ENCODE measurements around the gene CCDC93. TPM values are rescaled to one million over a fixed set of nuclear protein-coding genes. Genes with fewer than 3 reads are reported as not detected.

CCDC93 gene
- total RNA-seq, 1 donor: 40.5 TPM

DNA sequence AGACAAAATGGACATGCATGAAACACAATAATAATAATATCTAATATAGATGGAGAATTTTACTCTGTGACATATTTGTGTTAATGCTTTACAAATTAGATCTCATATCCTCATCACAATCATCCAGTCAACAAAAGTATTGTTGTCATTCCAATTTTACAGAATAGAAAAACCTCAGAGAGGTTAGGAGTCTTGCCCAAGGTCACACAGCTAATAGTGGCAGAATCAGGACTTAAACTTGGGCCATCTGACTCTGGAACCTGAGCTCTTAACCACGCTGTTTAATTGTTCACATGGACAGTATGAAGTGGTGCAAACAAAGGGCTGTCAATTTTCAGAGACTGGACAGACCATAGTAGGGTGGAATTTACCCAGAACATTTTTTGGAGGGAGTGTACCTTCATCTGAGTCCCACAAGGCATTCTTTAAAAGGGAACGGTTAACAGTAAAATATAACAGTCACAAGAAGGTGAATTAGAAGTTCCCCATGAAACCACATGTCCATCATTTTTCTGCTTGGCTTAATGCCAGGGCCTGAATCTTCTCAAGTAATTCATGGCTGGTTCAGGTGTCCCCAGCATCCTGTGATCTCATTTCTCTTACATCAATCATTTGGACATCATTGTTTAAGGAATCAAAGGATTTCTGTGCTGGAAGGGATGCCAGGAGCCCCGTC is 35.4 kb upstream of the CCDC93 start:
- Histone ChIP-seq H3K79me2 (ENCODE audit: insufficient read depth, low read length) (no peaks in the 10 kb centered on the region), H3K4me3 (ENCODE audit: insufficient read depth, low read length) (no peak overlapping the region), H3K36me3 (ENCODE audit: insufficient read depth, low read length) (no peaks in the 10 kb centered on the region), H4K20me1 (ENCODE audit: insufficient read depth, low read length) (no peaks in the 10 kb centered on the region), H3K4me1 (ENCODE audit: insufficient read depth, low read length) (peaks cover 24% of the 10 kb centered on the region), H2AFZ (ENCODE audit: low read length) (no peak overlapping the region), H3K9me3 (ENCODE audit: low read depth, low read length) (no peaks in the 10 kb centered on the region), H3K4me2 (ENCODE audit: insufficient read depth, low read length) (no peak overlapping the region), H3K27me3 (ENCODE audit: insufficient read depth, low read length) (peaks cover 25% of the 10 kb centered on the region), H3K27ac (ENCODE audit: low read depth, low read length) (no peak overlapping the region)
- DNase-seq (ENCODE audit: insufficient read length, low spot score, missing footprints): no peak
- TF ChIP-seq, protein P1, sequence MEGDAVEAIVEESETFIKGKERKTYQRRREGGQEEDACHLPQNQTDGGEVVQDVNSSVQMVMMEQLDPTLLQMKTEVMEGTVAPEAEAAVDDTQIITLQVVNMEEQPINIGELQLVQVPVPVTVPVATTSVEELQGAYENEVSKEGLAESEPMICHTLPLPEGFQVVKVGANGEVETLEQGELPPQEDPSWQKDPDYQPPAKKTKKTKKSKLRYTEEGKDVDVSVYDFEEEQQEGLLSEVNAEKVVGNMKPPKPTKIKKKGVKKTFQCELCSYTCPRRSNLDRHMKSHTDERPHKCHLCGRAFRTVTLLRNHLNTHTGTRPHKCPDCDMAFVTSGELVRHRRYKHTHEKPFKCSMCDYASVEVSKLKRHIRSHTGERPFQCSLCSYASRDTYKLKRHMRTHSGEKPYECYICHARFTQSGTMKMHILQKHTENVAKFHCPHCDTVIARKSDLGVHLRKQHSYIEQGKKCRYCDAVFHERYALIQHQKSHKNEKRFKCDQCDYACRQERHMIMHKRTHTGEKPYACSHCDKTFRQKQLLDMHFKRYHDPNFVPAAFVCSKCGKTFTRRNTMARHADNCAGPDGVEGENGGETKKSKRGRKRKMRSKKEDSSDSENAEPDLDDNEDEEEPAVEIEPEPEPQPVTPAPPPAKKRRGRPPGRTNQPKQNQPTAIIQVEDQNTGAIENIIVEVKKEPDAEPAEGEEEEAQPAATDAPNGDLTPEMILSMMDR (IDR thresholded peaks at IDR 0.05; ENCODE audit: extremely low read depth, low read depth, low read length): no peak

DNA sequence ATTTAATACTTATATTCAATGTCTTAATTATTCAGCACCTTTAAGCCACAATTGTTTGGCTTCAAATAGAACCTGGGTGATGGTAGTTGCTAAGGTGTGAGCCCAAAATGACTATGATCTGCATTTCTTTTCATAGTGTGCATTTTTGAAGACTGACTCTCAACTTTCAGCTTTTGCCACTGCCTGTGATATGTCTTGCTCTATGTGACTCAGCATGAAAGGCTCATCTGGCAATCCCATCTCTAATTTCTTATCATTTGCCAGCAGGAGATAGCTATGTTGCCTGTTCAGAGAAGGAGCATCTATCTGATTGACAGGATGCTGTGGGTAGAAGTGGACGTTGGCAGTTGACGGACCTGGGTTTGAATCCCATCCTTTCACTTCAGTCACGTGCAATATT is 34.5 kb upstream of the CCDC93 start:
- Histone ChIP-seq H3K4me3 (ENCODE audit: insufficient read depth, low read length) (no peak overlapping the region), H4K20me1 (ENCODE audit: insufficient read depth, low read length) (no peaks in the 10 kb centered on the region), H3K9me3 (ENCODE audit: low read depth, low read length) (no peaks in the 10 kb centered on the region), H3K36me3 (ENCODE audit: insufficient read depth, low read length) (no peaks in the 10 kb centered on the region), H3K4me2 (ENCODE audit: insufficient read depth, low read length) (no peak overlapping the region), H3K79me2 (ENCODE audit: insufficient read depth, low read length) (no peaks in the 10 kb centered on the region), H3K4me1 (ENCODE audit: insufficient read depth, low read length) (peaks cover 24% of the 10 kb centered on the region), H3K27me3 (ENCODE audit: insufficient read depth, low read length) (peaks cover 21% of the 10 kb centered on the region), H2AFZ (ENCODE audit: low read length) (no peak overlapping the region), H3K27ac (ENCODE audit: low read depth, low read length) (no peak overlapping the region)
- TF ChIP-seq, protein P1 (IDR thresholded peaks at IDR 0.05; ENCODE audit: extremely low read depth, low read depth, low read length): no peak
- no peak for DNase-seq (ENCODE audit: insufficient read length, low spot score, missing footprints)

DNA sequence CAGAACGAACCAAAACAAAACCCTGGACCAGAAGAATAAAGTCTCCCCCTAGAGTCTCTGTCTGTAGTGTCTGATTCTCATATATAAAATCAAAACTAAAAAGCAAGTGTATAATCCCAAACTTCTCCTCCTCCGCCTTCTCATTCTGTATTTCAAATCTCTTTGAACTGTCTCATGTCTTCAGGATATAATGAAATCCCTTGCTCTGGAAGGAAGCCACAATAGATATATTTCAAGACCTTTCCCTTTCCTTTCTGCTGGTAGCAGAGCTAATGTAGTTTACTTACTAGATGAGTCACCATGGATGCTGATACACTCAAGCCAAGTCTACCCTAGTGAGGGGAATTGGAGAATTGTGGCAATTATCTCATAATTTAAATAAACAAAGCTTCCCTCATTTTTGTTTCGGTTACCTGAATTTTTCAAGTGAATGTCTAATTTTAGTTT is 33.5 kb upstream of the CCDC93 start:
- TF ChIP-seq, protein P1 (IDR thresholded peaks at IDR 0.05; ENCODE audit: extremely low read depth, low read depth, low read length): no peak
- H3K27ac ChIP-seq (ENCODE audit: low read depth, low read length): no peak overlapping the region
- no peaks in the 10 kb centered on the region for H3K9me3 ChIP-seq (ENCODE audit: low read depth, low read length)
- DNase-seq (ENCODE audit: insufficient read length, low spot score, missing footprints): peak; percentile 48
- H3K4me1 ChIP-seq (ENCODE audit: insufficient read depth, low read length): peaks cover 24% of the 10 kb centered on the region
- no peak overlapping the region for H2AFZ ChIP-seq (ENCODE audit: low read length)
- H3K4me3 ChIP-seq (ENCODE audit: insufficient read depth, low read length): peak overlapping the region; percentile 30
- no peaks in the 10 kb centered on the region for H3K36me3 ChIP-seq (ENCODE audit: insufficient read depth, low read length)
- H3K79me2 ChIP-seq (ENCODE audit: insufficient read depth, low read length): no peaks in the 10 kb centered on the region
- H3K27me3 ChIP-seq (ENCODE audit: insufficient read depth, low read length): peaks cover 20% of the 10 kb centered on the region
- no peaks in the 10 kb centered on the region for H4K20me1 ChIP-seq (ENCODE audit: insufficient read depth, low read length)
- peak overlapping the region; percentile 67 for H3K4me2 ChIP-seq (ENCODE audit: insufficient read depth, low read length)

DNA sequence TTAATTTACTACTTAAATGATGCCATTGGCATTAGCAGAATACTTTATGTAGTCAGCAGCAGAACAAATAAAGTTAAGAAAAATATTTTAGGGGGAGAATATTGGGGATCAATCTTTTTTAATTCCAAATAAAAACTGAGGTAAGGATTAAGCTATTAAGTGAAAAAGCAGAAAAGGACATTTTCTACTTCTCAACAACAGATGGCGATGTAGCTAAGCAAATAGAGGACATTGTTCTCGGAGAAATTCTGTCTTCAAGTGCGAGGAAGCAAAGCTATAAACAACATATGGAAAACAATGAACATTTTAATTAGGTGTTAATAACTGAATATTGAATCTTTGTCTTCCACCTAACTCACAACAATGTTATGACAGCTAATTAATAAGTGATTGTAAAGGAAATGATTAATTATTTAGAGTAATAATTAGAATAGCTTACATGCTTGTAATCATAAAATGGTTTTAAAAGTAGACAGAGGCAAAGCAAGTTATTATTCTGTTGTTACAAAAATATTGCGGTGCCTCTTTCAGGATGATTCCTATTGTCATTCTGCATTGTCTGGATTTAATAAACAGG is 32.9 kb upstream of the CCDC93 start:
- H3K4me3 ChIP-seq (ENCODE audit: insufficient read depth, low read length): peak overlapping the region; percentile 30
- H3K27ac ChIP-seq (ENCODE audit: low read depth, low read length): no peak overlapping the region
- H2AFZ ChIP-seq (ENCODE audit: low read length): no peak overlapping the region
- H3K9me3 ChIP-seq (ENCODE audit: low read depth, low read length): no peaks in the 10 kb centered on the region
- H3K4me1 ChIP-seq (ENCODE audit: insufficient read depth, low read length): peaks cover 24% of the 10 kb centered on the region
- peaks cover 17% of the 10 kb centered on the region for H3K27me3 ChIP-seq (ENCODE audit: insufficient read depth, low read length)
- H4K20me1 ChIP-seq (ENCODE audit: insufficient read depth, low read length): no peaks in the 10 kb centered on the region
- H3K79me2 ChIP-seq (ENCODE audit: insufficient read depth, low read length): no peaks in the 10 kb centered on the region
- H3K4me2 ChIP-seq (ENCODE audit: insufficient read depth, low read length): peak overlapping the region; percentile 67
- TF ChIP-seq, protein P1 (IDR thresholded peaks at IDR 0.05; ENCODE audit: extremely low read depth, low read depth, low read length): peak; percentile 65
- no peaks in the 10 kb centered on the region for H3K36me3 ChIP-seq (ENCODE audit: insufficient read depth, low read length)
- DNase-seq (ENCODE audit: insufficient read length, low spot score, missing footprints): no peak

Data from osteoblast (primary cell).